ENCODE data around the gene TLCD3B.

GRCh38 chr16:30025156-30025555 is 5.9 kb downstream of the TLCD3B start:
- no peak for TF ChIP-seq MAX (IDR thresholded peaks at IDR 0.05)
- no peak for TF ChIP-seq TAF1 (IDR thresholded peaks at IDR 0.05; ENCODE audit: low read depth)
- no peak for TF ChIP-seq CEBPB (IDR thresholded peaks at IDR 0.05)
- TF ChIP-seq YY1 (IDR thresholded peaks at IDR 0.05; ENCODE audit: low read depth) = no peak
- TF ChIP-seq TCF12 (IDR thresholded peaks at IDR 0.05; ENCODE audit: low read depth) = no peak
- TF ChIP-seq EP300 (IDR thresholded peaks at IDR 0.05; ENCODE audit: borderline replicate concordance) = no peak
- no peak for TF ChIP-seq FOXM1 (IDR thresholded peaks at IDR 0.05; ENCODE audit: borderline replicate concordance, low read depth)
- TF ChIP-seq REST (IDR thresholded peaks at IDR 0.05; ENCODE audit: low read depth) = no peak
- TF ChIP-seq CREB1 (IDR thresholded peaks at IDR 0.05; ENCODE audit: low read depth) = no peak
- TF ChIP-seq NFIC (IDR thresholded peaks at IDR 0.05) = no peak
- no peak for TF ChIP-seq RAD21 (IDR thresholded peaks at IDR 0.05; ENCODE audit: low read depth)
- no peak for TF ChIP-seq EGR1 (IDR thresholded peaks at IDR 0.05)
